HG02870 (cell line): ENCODE measurements around the gene SESTD1.

ENCODE experiments used
- ATAC-seq: cut with Tn5 transposase; IDR thresholded peaks from one replicate; pipeline ENCODE4 v1.9.1; 2021; ENCODE audit warnings: mild to moderate bottlenecking, moderate library complexity; ENCODE audit not compliant: unreplicated experiment

The SESTD1 gene

DNA sequence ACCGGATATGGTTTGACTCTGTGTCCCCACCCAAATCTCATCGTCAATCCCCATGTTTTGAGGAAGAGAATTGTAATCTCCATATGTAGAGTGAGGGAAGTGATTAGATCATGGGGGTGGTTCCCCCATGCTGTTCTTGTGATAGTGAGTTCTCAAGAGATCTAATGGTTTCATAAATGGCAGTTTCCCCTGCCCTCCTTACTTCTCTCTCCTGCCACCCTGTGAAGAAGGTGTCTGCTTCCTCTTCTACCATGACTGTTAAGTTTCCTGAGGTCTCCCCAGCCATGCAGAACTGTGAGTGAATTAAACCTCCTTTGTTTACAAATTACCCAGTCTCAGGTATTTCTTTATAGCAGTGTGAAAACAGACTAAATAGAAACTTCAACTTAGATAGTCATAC lies 69.5 kb downstream of the SESTD1 start:
- ATAC-seq: no peak

DNA sequence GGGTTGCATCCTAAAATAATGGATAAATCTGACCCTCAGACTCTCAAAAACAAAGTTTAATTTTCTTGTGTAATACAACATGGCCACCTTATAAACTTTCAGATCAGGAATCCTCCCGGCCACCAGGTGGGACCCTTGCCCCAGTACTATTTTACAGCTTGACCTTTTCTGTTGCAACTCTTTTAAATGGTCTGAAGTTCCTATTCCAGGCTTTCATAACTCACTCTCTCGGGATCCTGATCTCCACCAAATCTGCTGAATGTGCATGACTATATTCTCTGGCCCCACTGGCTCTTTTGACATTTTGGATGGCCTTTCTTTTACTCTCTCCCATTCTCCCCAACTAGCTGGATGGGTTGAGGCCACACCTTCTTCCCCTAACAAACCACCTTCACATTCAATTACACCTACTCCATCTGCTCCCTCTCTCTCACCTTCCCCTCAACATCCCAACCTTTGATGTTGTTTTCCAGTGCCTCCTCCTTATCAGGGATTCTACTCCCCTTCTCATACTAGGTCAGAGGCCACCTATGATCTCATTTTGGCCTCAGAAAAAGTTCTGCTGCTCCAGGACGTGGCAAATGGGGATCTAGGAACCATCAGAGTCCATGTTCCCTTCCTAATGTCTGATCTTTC lies 70.8 kb downstream of the SESTD1 start:
- no peak for ATAC-seq

DNA sequence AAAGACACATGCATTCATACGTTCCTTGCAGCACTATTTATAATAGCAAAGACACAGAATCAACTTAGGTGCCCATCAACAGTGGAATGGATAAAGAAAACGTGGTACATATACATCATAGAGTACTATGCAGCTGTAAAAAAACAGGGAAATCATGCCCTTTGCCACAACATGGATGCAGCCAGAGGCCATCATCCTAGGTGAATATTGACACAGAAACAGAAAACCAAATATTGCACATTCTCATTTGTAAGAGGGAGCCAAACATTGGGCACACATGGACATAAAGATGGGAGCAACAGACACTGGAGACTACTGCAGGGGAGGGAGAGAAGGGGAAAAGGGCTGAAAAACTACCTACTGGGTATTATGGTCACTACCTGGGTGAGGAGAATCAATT lies 73.5 kb downstream of the SESTD1 start:
- no peak for ATAC-seq

DNA sequence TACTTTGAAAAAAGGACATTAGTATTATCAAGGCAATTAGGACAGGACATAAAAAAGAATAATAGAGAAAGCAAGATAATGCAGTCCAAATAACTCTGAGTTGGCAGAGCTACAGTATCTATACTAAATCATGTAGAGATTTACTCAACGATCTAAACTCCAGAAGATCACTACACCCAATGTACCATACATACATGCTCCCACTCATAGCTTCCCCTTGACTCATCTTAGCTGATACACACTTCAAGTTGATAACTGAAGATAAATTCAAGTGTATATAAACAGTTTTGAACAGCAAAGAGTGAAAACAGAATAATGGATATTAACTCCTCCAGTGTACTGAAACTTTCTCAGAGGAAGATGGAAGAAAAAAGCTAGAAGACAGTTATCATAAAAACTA lies 78.5 kb downstream of the SESTD1 start:
- no peak for ATAC-seq

DNA sequence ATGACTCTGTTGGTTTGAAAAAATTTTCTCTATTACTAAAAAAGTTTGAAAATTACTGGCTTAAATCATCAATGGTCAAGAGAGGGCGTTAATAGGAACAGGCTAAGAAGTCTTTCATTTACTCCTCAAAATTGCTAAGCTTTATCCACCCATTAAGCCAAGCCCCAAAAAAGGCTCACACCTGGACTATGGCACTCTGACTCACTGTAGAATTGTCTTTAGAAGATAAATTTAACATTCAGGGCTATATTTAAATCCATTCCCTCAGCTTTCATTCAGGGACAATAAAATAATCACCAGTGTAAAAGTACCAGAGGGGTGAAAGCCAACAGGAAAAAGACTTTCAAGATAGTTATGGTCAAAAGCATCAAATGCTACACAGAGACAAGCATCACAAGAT lies 80.0 kb downstream of the SESTD1 start:
- no peak for ATAC-seq

DNA sequence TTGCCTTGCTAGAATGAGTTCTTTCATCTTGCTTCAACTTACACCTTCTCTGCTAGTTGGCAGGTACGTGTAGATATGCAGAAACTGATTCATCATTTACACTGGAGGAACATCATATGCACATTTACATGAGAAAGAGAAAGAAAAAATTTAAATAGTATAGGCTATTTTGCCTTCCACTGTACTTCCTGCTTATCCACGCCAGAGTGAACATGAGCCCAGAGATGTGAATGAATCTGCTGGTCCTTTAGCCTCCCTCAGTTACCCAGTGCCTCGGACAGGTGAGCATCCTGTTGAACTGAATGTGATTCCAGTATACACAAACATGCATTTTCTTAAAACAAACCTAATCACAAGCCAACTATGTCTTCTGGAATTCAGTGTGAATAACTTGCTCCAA lies 83.6 kb downstream of the SESTD1 start:
- no peak for ATAC-seq

DNA sequence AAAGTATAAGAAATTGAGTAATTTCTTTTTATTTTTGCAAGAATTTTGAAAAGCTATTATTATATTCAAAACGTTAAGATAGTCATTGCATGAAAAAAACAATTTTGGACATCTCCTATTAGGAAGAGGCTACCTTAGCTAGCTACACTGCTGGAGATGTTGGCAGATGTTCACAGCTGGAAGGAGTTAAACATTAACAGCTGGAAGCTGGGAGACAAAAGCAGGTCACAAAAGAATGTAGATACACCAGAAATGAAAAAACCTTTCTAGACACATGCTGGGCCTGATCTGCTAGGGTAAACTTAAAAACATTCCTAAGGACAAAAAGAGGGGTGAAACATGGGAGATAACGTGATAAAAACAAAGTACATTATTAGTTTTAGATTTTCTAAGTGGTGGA lies 84.4 kb downstream of the SESTD1 start:
- no peak for ATAC-seq

DNA sequence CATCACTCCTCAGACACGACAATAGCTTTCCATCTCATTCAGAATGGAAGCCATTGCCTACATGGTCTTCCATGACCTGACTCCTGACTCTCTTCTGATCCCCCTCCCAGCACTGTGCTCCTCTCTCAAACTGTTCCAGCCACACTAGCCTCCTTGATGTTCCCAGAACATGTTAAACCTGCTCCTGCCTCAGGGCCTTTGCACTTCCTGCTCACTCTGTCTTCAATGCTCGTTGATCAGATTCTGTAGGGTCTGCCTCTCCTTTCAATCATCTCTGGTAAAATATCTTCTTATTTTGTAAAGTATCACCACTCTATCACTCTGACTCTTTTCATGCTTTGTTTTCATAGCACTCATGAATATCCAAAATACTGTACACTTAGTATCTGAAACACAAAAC lies 84.9 kb downstream of the SESTD1 start:
- ATAC-seq: no peak

DNA sequence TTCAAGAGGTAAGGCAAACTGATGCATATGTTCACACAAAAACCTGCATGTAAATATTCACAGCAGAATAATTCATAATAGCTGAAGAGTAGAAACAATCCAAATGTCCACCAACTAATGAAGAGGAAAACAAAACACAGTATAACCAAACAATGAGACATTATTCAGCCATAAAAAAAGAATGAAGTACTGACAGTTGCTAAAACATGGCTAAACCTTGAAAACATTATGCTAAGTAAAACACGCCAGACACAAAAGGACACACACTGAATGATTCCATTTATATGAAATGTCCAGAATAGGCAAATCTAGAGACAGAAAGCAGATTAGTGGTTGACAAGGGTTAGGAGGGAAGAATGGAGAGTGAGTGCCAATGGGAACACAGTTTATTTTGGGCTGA lies 86.9 kb downstream of the SESTD1 start:
- no peak for ATAC-seq

DNA sequence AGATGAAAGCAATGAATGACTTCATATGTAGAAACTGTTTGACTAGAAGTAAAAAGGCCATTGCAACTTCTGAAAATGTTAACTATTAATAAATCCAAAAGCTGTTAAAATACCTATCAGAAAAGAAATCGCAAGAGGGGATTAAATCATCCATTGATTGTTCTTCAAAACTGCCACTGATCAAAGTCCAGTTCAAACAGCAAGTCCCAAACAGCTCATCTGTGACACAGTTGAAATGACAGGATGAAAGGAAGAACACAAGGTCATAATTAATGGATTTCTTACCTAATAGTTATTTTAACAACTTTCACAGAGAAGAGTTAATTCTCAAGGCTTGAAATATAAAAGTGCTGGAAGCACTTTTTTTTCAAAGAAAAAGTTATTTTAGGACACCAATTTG lies 90.4 kb downstream of the SESTD1 start:
- no peak for ATAC-seq

DNA sequence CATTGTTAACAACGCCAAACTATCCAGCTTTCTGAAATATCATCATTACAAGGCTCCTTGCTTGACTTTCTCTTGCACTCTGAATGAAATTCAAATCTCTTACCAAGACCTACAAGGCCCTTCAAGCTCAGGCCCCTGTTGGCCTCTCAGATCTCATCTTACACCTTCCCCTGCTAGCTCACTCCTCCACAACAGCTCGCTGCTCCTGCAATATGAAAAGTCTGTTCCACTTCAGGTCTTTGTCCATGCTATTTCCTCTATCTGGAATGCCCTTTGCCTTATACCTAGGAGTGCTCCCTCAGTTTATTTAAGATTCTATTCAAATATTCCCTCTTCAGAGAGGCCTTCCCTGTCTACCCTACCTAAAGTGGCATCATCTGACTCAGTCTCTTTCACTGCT lies 91.7 kb downstream of the SESTD1 start:
- no peak for ATAC-seq

DNA sequence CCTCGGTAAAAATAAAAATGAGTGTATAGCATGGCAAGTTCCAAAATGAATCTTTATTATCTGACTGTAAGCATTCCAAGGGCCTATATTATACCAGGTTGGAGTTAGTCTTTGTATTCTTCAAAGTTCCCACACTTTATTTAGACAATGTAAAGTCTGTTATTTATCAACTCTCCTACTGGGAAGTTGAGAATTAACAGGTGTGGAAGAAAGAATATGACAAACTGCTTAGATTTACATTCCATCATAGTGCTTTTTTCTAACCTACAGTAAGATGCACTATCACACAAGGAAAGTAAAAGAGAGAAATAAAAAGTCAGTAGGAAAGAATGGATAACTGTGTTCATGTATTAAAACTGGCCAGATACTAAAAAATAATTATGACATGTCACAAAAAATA lies 93.3 kb downstream of the SESTD1 start:
- ATAC-seq: no peak

DNA sequence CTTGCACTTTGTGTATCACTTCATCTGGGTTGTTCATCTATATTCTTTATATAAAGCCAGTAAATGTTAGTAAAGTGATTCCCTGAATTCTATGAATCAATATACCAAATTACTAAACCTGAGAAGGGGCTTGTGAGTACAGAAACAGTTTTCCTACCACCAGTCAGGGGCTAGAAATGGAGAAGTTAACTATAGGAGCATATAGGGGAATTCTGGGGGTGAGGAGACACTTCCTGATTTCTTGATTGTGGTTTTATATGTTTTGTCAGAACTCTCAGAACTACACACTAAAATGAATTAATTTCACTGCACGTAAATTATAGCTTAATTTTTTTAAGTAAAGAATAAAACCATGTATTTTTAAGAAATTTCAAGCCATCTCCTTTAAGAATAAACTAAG lies 93.7 kb downstream of the SESTD1 start:
- ATAC-seq: no peak

DNA sequence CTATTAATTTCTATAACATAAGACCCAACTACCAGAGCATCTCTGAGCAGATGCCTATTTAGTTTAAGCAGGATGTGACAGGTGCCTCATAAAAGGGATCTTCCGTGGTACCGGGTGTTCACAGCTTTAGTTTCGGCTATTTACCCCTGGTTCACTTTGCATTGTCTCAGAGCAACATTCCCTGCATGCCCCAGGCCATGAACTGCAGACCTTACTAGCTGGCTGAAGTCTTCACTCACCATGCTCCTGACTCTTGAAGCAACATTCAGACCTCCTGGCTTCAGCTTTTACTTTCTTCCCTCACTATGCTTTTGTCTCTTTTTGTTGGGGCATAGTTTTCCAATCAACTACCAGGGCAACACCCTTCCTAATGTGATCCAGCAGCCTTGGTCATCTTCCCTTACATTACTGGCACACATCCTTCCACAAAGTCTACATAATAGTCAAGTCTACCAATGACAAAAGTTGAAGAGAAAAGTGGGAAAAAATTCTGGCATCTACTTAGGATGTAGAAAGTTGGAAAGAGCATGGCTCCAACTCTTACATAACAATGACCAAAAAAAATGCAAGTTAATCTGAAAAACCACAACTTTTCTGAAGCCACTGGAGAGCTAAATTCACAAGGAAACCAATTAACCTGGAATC lies 99.2 kb downstream of the SESTD1 start:
- no peak for ATAC-seq

DNA sequence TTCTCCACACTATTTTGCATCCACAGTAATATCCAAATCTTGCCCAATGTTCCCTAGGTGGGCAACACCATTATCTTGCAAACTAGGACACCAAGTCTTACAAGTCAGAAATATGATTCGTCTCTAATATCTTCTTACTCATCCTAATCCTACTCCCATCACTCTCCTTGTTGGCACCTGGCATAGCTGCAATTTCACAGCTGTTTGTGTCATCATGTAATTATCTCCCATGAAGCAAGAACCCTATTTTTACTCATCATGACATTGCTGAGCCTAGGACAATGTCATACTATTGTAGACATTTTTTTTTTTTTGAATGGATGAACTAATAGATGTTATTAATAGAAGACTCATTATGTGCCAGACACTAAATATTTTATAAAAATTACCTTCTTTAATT lies 123.4 kb downstream of the SESTD1 start:
- ATAC-seq: no peak

DNA sequence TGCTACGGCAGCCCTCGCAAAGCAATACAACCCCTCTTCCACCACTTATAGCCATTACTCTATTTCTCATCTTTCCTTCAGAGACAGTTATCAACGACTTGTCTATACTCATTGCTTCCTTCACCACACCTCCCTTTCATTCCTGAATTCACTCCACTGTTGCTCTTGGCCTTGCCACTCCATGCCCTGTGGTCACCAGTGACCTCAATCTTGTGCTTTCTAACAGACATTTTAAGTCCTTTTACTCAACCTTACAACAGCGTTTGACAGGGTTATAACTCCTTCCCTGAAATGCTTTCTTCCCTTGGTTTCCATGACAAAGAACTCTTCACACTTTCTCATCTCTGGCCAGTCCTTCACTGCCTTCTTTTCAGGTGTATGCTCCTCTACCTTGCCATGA lies 124.1 kb downstream of the SESTD1 start:
- no peak for ATAC-seq

DNA sequence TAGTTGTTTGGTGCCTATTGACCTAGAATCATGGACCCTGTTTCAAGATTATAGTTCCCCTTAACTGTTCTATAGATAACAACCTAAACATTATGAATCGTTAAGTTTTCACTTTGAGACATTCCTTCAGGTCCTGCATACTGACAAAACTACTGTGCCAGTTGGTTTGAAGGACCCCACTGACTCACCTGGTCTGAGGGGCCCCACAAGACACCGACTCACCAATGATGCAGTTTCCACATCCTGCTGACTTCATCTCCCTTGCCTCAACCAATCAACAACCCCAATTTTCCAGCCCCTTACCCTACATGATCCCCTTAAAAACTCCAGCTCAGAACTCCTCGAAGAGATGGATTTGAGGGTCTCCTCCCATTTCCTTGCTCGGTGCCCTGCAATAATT lies 125.1 kb downstream of the SESTD1 start:
- ATAC-seq: no peak

DNA sequence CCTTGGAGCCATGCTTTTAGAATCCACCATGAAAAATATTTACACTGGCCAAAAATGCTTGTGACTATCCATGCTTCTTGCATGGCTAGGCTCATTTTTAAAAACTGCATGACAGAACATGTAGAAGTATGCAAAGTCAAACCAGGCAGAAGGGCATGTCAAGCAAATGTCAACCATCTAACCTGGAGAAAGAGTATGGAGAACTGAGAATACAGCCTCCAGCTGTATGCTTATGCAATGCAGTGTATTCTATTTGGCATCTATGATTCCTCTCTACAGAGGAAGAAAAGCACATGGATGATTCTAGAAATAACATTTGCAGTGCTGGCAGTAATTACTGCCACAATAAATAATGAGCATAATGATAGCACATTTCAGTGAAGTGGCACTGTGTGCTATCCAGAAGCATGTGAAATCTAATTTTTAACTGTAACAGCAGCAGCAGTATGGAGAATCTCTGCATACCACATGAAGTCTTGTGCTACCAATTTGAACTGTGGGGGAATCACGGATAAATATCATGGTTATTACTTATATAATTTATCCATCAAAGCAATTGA lies 127.4 kb downstream of the SESTD1 start:
- no peak for ATAC-seq

DNA sequence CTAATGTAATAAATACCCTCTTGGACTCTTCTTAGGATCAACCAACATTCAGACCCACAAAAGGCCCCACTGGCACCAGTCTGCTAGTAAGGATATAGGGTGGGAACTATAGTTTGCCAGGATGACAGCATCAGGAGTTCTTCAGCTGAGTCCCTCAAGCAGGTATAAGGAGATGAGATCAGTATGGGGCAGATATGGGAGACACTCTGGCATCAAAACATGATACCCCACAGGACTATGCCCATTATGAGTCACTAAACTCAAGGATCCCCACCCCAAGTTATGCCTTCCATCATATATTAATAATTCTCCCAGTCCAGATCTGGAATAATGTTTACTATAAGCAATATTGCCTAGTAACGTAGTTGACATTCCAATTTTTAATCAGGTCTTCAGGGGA lies 131.6 kb downstream of the SESTD1 start:
- no peak for ATAC-seq

DNA sequence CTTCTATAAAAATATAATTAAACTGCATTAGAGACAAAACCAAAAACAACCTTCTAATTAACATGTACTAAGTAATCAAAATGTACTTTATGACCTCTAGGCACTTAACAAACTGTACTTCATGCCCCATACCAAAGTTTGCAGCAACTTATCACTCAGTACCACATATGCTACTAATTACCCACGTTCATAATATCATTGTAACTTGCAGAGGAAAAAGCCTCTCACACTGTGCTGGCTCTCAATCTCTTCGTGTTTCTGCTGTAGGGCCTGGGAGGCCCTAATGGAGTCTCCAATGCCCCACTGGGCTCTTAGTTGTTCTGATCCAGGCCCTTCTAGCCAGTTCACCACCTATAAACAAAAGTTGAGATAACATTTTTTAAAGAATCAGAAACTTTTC lies 132.6 kb downstream of the SESTD1 start:
- ATAC-seq: no peak

DNA sequence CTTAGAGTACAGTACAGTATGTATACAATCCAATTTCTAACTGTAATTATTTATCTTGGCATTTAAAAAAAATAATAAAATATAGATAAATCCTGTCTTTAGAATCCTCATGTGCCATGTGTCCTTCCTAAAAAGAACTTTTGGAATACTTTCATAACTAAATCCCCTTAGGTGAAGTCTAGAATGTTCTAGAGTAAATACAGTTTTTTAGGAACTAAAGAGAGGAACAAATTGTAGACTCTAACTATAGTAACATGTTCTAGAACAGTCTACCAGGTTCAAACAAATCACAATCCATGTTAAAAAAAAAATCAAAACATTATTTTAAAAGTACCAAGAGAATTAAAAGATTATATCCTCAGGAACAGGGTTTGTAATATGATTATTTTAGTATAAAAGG lies 134.1 kb downstream of the SESTD1 start:
- no peak for ATAC-seq

DNA sequence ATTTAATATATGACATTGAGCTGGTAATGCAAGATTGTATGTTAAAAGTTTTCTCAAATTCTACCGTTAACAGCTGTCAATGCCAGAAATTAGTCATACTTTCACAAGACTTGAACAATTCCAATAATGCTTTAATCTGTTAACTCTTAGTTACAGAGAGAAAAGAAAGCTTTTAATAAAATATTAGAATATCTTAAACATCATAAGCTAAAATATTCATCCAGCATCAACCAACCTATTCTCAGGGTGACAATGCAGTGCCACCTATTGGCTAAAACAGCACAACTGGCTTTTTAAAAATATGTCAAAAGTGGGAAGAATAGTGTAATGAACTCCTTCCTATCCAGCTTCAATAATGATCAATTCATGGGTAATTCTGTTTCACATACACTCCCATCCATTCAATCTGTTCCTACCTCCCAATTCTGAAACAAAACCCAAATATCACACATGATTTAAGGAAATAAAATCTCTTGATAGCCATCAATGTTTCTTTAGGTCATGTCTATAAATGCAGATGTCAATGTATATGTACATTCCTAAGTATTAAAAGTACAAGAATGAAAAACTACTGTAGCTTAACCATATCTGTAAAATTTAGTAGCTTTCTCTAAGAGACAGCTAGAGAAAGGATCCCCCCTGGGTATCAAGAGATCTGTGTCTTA lies 134.9 kb downstream of the SESTD1 start:
- ATAC-seq: peak; percentile 40
